UCSD-AML1 (cell line): Measurements from ENCODE around the gene HOXA13.

Source experiments
- DNase-seq: peaks from one replicate; lab custom pipeline; 2025; ENCODE audit not compliant: unreplicated experiment; lab: John Stamatoyannopoulos, UW

The HOXA13 gene

DNA sequence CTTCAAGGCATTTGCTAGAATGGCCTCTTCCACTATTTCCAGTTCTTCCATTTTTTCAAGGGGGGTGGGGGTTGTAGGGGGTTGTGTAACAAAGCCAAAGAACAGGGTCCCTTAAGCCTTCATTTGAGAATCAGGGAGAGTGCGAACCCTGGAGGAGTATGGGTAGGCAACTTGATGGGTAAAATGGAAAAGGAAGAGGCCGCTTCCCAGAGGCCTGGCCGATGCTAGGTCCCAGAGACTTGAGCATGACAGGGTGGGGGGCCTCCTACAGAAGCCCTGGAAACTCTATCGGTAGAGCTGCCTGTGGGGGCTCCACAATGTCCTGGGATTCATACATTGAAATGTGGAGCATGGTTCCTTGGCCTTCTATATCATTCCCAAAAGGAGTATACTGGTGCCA lies 9.1 kb upstream of the HOXA13 start:
- no peak for DNase-seq

DNA sequence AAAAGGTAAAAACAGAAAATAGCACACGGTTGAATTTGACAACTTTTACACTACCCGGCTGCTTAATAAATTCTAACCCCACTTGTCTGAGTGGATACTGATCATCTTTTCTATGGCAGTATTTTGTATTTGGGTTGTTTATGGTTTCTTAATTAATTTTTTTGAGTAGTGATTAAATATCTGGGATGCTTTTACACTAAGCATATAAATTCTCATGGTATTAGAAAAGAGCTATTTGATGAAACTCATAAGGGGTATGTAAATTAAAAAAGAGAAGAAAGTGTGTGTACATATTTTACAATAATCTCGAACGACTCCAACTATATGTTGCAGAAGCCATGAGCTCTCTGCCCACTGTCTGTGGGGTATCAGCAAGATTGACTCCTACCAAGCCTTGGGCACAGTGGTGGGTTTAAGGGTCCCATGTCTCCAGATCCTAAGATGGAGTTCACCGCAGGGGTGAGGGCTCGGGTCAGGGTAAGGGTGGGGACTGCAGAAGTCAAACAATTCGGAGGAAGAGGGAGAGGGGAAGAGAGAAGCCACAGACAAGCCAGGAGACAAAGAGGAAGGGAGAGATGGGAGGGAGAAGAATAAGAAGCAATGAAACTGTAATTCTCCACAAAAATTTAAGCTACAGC lies 7.6 kb upstream of the HOXA13 start:
- no peak for DNase-seq

- no peak for DNase-seq
Measured at GRCh38 chr7:27205325-27206280, 5.7 kb upstream of the HOXA13 start.

- no peak for DNase-seq
Measured at GRCh38 chr7:27204851-27205322, 5.0 kb upstream of the HOXA13 start.

DNA sequence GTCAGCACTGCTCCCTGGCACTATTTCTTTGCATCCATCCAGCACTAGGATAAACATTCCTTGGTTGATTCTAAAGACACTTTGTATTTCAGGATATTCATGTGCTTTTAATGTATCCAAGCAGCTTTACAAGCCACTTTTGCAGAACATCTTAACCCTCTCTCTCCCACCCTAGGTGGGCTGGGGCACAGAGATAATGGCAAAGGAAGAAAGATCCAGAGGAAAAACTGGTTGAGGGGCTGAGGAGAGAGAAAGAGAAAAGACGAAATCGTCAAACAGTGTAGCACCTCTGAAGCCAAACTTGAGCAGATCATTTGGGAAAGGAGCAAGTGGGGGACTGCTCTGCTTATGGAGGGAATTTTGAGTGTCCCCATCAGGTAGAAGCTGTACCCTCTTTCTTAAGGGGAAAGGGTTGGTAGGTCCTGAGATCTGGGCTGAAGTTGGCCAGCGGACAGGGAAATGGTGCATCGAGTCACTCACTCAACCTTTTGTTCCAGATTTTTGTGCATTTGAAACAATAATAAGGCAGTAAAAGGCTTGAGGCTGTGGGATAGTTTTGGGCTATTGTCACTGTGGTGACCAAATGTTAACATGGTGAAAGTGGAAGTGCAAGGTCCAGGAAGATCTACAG lies 4.2 kb upstream of the HOXA13 start:
- DNase-seq = no peak

GRCh38 chr7:27203365-27203953 lies 3.6 kb upstream of the HOXA13 start:
- DNase-seq = no peak

- DNase-seq = no peak
Measured at GRCh38 chr7:27202862-27203134, 2.9 kb upstream of the HOXA13 start.

DNA sequence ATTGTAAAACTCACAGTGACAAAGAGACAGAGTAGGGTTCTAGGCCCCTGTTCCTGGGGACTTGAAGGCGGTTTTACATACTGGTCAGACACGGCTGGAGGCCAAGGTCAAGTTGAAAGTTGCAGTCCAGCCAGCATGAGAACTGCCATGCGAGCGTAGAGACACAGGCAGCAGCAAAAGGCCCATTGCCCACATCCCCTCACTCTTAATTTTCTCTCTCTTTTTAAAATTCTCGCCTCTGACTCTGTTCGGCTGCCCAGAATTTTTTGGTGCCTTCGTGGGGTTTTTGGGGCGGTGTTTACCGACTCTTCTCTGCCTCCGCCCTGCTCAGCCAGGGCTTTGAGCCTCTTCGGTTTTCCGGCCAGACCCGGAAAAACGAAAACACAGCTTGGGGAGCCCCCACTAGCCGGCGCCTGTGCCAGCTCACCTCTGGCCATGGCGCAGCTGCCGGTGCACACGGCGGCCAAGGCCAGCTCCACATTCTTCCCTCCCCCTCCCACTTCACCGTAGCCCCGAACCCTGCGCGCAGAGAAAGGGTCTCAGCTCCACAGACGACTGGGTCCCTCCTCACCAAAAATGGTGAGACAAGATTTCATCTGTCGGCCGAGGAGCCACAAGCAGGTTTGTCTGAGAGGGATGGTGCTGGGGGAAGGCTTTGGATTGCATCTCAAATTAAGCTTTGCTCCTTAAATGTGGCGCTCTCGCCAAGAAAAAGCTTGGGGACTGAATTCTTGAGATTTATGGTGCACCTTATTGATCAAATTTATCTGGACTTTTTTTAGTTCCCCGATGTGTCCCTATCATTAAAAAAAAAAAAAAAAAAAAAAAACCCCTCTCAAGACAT lies 2.3 kb upstream of the HOXA13 start:
- DNase-seq = no peak

DNA sequence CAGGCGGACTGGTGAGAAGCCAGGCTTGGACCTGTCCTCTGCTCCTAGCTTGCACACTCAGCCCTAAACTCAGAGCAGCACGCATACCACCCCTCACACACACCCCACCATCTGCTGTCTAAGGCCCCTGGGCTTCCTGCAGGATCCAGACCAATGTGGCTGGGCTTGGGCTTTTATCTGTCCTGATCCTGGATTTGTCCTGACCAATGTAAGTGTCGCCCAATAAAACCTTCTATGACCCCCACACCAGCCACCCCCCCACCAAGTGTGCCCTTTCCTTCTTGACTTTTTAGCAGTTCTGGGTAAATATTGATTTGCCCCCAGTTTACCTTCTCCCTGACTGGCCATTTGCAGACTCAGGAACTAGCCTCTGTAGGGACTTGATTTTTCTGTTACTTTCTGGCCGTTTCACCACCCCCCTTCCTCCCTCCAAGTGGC lies 1.7 kb upstream of the HOXA13 start:
- DNase-seq = no peak

DNA sequence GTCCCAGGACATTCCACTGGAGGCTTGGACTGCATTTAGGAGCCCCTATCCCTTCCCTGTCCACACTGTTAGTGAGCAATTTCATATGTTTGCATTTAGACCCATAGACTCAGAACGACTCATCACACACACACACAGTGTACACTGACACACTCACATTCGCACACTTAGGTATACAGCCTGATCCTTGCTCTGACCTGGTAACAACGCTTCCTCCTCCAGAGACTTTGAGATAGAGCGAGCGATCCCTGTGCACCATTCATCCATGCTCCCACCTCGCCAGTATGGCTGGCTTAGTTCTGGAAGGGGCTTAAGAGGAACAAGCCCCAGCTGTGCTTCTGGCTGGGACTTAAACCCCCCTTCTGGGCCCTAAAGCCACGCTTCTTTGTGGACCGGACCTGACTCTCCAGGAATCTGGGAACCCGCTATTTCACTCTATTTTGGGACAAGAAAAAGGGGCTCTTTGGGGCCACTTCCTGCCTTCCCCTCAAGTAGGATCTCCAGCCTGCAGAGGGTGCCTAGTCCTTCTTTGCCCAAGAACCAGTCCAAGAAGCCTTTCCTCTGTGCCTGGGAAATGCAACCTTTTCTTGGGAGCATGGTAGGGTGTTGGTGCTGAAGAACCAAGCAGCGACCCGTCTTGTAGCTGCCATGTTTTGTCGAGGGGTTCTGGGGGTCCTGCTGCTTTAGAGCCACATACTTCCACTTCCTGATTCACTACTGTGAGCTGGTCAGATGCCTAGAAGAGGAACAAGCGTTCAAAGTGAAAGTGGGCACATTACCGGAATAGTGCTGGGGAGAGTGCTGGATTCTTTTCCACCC lies 1.1 kb upstream of the HOXA13 start:
- peak; percentile 16 for DNase-seq

DNA sequence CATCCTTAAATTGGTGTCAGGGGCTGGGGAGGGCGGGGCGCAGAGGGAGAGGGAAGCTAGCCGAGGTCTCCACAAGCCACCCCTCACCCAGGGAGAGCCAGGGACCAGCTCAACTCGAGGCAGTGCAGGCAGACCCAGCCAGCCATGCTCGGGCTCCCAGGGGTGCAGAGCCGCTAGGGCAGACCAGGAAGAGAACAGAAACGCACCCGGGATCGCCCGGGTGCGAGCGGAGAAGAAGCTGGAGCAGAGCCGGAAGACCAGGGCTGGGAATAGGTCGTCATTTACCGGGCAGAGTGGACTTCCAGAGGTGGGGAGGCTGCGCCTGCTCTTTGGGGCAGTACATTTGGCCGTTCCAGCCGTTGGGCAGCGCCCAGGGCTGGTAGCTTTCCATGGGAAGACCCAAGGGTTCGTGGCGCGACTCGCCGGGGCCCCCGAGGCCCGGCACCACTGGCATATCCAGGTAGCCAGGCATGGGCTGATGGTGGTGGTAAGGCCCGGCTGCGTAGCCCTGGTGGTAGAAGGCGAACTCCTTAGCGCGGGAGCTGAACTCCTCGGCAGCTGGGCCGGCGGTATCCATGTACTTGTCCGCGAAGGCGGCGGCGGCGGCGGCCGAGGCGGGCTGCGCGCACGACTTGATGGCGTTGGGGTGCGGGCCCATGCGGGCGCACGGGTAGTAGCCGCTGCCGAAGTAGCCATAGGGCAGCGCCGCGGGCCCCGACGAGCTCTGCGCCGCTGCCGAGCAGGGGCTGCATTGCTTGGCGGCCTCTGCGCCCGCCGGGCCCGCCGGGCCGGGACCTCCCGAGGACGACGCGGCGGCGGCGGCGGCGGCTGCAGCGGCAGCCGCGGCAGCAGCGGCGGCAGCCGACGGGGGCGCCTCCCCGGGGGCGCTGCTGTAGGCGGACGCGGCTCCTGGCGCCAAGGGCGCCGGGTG lies 755 bp downstream of the HOXA13 start:
- no peak for DNase-seq

DNA sequence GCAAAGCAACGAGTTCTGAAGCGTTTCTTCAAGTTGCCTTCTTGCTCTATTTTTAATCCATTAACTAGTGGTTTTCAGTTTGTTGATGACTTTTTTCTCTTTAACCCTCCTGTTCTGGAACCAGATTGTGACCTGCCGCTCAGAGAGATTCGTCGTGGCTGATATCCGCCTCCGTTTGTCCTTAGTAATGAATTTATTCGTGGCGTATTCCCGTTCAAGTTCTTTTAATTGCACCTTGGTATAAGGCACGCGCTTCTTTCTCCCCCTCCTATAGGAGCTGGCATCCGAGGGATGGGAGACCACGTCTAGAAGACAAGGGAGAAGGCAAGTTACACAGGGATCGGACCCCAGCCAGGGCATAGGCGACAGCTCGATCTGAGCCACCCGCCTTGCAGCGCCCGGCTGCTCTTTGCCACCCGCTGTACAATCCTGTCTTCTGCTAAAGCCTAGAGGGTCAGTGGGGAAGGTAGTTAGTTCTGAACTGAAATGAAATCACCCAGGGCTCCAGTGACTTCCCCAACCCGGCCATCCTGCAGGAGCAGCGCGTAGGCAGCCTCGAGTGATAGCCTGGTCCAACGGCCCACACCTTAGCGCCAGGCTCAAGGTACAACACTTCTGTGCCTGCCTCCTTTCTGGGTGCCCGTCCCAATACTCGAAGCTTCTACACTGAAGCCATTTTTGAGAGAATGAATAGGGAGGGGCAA lies 1.6 kb downstream of the HOXA13 start:
- DNase-seq = no peak

- no peak for DNase-seq
Measured at GRCh38 chr7:27197137-27198042, 2.5 kb downstream of the HOXA13 start.

GRCh38 chr7:27196287-27196767 lies 3.6 kb downstream of the HOXA13 start:
- DNase-seq = peak; percentile 47

- no peak for DNase-seq
Measured at GRCh38 chr7:27194686-27195379, 5.1 kb downstream of the HOXA13 start.

DNA sequence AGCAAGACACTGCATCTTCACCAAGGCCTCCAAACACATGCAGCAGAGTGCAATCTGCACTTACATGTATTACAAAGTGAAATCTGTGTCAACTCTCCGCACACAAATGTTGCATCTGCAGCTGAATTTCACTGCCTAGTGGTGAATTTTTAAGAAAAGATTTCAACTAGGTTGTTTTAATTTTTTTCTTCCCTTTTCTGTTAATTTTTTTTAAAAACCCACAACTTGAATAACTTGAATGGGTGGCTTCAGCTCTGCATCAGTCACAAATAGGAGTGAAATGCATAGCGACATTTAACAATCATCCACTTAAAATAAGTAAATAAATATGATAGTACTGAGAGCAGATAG lies 5.9 kb downstream of the HOXA13 start:
- no peak for DNase-seq
